GF-D8 (cell line): ENCODE data around the gene HSD17B7.
"Not testable (repeated sequence)": the region's sequence is repeated elsewhere in the genome, so short reads cannot be mapped to it uniquely, and the experiment has no call there.

Source experiments
- DNase-seq: peaks from one replicate; lab custom pipeline; 2025; lab: John Stamatoyannopoulos, UW

HSD17B7 gene

DNA sequence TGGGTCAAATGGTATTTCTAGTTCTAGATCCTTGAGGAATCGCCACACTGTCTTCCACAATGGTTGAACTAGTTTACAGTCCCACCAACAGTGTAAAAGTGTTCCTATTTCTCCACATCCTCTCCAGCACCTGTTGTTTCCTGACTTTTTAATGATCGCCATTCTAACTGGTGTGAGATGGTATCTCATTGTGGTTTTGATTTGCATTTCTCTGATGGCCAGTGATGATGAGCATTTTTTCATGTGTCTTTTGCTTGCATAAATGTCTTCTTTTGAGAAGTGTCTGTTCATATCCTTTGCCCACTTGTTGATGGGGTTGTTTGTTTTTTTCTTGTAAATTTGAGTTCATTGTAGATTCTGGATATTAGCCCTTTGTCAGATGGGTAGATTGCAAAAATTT is 17.0 kb downstream of the HSD17B7 start:
- not testable (repeated sequence) for DNase-seq

GRCh38 chr1:162812357-162812756 is 21.9 kb downstream of the HSD17B7 start:
- DNase-seq = not testable (repeated sequence)

GRCh38 chr1:162818136-162818535 is 27.6 kb downstream of the HSD17B7 start:
- DNase-seq = not testable (repeated sequence)

DNA sequence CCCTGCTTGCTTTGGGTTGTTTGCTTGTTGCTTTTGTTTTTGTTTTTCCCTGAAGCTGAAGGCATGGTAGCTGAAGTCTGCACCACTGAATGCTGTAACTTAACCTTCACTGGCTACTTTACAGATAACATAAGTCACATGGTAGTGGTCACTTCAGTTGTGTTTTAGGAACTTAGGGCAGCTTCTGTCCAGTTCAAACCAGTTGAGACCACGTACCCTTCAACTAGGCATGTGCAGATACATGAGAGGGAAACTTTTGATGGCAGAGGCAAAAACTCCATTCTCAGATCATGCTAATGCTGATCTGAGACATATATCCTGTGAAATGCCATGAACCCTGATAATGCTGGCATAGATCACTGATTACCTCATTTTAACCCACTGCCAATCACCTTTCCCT is 28.2 kb downstream of the HSD17B7 start:
- not testable (repeated sequence) for DNase-seq

- DNase-seq = no peak
Measured at GRCh38 chr1:162822391-162823200, 32.1 kb downstream of the HSD17B7 start.

- DNase-seq = no peak
Measured at GRCh38 chr1:162823231-162823630, 32.7 kb downstream of the HSD17B7 start.

GRCh38 chr1:162823771-162824525 is 33.4 kb downstream of the HSD17B7 start:
- DNase-seq = no peak

GRCh38 chr1:162829268-162829667 is 38.8 kb downstream of the HSD17B7 start:
- no peak for DNase-seq

DNA sequence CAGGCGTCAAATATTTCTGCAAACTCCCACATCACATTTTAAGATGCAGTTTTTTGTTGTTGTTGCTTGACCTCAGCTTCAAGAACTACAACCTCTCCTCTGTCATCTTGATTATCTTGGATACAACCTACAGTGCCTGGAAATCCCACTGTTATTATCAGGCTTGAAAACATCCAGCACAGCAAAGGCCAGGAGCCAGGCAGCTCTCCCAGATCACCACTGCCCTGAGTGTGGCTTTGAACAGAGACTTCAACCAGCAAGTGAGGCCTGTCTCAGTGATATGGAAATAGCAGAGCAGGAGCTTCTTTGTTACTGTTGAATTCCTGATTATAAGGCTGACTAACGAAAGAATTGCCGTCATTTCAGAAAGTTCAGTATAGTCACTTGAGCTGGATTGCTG is 42.0 kb downstream of the HSD17B7 start:
- no peak for DNase-seq

DNA sequence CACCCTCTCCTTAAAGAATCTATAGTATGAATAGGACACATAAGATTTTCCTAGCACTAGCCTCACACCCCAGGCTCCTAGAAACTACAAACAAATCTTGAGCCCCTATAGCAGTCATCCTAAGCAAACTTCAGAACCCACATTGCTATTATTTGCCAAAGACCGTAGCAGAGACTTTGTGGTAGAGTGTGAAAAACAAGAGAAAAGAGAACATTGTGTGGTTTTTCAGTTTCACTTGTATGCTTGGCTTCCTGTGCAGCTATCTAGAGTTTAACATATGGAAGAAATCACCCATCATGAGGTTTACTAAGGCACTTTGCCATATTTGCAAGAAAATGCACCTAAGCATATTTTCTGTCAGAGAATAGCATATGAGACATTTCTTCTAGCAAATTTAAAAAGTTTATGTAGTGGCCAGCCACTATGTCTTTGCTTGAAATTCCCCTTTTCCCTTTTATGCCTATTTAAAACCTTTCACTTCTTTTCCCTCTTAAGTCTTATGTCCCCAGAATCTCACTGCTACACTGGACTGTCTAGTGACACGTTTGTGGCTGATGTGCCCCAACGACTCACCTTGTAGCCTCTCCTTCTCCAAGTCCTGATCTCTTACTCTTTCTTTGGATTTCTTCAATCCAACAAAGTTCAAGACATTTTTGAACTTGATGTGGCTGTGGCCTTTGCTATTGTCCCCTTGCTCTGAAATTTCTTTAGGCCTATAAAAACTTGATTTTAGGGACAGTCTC is 44.8 kb downstream of the HSD17B7 start:
- no peak for DNase-seq

- no peak for DNase-seq
Measured at GRCh38 chr1:162838863-162839262, 48.4 kb downstream of the HSD17B7 start.

DNA sequence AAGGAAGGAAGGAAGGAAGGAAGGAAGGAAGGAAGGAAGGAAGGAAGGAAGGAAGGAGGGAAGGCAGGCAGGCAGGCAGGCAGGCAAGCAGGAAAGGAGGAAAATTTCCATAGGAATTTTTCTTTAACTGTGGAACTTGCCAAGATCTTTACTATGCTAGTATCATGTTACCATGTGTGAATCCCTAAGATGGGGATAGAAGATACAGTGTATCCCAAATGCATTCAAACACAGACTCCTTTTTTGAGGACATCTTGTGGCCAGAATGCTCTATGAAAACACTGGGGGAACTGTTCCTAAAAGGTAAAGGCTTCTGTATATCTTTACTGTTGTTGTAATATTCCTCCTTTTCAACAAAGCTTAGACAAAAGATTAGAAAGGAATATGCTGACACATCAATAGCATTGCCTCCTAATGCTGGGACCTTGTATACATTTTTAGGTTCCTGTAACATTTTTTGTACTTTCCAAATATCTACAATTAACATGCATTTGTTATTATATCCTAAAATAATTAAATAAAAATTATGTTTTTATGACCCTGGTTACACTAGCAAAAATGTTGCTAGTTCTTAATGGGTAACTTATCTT is 49.8 kb downstream of the HSD17B7 start:
- no peak for DNase-seq

- no peak for DNase-seq
Measured at GRCh38 chr1:162844153-162844552, 53.7 kb downstream of the HSD17B7 start.

- no peak for DNase-seq
Measured at GRCh38 chr1:162846256-162847212, 56.0 kb downstream of the HSD17B7 start.

GRCh38 chr1:162847839-162848453 is 57.4 kb downstream of the HSD17B7 start:
- no peak for DNase-seq

DNA sequence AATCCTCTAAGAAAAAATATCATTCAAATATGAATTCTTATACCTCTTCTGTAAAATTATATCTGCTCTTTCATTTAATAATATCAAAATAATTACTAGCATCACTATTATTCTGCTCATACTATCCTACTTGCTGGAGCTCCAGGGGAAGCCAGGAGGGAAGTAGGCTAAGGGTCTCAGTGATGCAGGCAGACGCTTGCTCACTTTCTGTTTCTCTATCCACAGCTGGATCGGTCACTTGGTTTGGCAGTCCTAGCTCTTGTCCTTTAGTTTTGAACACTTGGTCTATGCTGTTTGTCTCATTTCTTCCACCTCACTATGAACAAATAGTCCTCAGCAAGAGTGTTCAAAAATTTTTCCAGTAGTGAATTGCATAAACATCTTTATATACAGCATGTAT is 59.2 kb downstream of the HSD17B7 start:
- no peak for DNase-seq

GRCh38 chr1:162851341-162851740 is 60.8 kb downstream of the HSD17B7 start:
- DNase-seq = no peak

DNA sequence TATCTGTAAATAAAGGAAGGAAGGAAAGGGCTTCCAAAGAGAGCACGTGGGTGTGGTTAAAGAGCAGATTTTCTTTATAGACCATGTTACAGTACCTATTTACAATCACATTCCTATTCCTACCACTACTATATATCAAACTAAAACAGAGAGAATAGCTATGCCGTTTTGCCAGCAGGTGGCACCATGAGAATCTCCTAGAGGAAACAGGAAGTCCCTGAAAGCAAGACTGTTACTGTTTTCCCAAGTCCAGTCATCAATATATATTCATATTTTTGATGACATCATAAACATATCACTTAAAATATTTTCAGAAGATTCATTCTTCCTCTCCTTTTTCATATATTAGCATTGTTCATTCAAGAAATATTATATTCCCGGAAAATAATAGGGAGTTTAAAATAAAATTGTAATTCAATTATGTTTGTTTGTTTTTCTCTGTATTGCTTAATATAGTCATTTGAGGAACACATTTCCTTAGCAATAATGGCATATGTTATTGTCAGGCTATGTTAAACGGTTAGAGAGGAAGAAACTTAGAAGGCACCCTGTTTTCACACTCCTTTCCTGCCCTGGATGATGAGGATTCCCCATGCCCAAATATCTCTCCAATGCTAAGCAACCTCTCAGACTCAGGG is 63.9 kb downstream of the HSD17B7 start:
- peak; percentile 19 for DNase-seq

- no peak for DNase-seq
Measured at GRCh38 chr1:162855461-162856150, 65.1 kb downstream of the HSD17B7 start.
